Transverse colon (tissue), 4 donors: Measurements from ENCODE around the gene SPPL3.

Experiments
- EP300 ChIP-seq: sonication (generic); formaldehyde crosslinking; IDR thresholded peaks from one replicate; pipeline ENCODE4 v1.6.1; 2017; ENCODE audit warnings: antibody characterized with exemption, low read depth
- POLR2A ChIP-seq: fragments of 450-650 bp; IDR thresholded peaks from one replicate; pipeline ENCODE4 v1.6.1; 2016; ENCODE audit warnings: antibody characterized with exemption, mild to moderate bottlenecking, moderate library complexity
- POLR2AphosphoS5 ChIP-seq, 3 donors: sonication (generic); formaldehyde crosslinking; IDR thresholded peaks; one replicate each; pipeline ENCODE4 v1.6.1; 2016; ENCODE audit warnings: antibody characterized with exemption in 3 of 3
- TF ChIP-seq, protein P1 (sequence below), 5 experiments: fragments of 200-600 bp in 3 of 5; fragments of 450-650 bp in 2 of 5; sonication (generic) in 3 of 5; IDR thresholded peaks; 1 replicate in 2 of 5; 2 replicates in 3 of 5; pipeline ENCODE4 v1.5.1; 2016 to 2017; ENCODE audit warnings: antibody characterized with exemption in 5 of 5, inconsistent platforms in 3 of 5, mild to moderate bottlenecking in 2 of 5, moderate library complexity in 1 of 5

DNA sequence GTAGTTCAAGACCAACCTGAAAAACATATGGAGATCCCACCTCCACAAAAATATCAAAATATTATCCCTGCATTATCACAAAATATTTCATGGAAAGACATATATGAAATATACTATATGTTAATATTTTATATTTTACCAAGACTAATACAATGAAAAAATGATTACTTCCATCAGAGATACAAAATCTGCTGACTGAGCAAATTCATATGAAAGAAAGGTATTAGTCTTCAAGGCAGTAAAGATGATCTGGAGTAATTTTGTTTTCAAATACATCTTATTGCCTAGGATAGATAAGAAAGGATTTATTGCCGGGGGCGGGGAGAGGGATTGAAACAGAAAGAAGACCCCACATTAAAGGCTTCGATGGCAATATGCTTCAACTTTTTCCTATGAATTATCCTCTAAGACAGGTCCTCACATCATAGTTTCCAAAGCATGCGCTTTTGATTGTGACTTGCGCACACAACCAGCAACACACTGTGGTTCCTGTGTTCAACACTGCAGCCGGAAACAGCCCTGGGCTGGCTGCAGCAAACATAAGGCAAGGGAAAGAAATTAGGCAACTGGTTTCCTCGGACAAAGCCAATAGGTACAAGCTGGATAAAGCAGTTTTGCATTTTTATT lies 83.2 kb downstream of the SPPL3 start:
- TF ChIP-seq, protein P1, sequence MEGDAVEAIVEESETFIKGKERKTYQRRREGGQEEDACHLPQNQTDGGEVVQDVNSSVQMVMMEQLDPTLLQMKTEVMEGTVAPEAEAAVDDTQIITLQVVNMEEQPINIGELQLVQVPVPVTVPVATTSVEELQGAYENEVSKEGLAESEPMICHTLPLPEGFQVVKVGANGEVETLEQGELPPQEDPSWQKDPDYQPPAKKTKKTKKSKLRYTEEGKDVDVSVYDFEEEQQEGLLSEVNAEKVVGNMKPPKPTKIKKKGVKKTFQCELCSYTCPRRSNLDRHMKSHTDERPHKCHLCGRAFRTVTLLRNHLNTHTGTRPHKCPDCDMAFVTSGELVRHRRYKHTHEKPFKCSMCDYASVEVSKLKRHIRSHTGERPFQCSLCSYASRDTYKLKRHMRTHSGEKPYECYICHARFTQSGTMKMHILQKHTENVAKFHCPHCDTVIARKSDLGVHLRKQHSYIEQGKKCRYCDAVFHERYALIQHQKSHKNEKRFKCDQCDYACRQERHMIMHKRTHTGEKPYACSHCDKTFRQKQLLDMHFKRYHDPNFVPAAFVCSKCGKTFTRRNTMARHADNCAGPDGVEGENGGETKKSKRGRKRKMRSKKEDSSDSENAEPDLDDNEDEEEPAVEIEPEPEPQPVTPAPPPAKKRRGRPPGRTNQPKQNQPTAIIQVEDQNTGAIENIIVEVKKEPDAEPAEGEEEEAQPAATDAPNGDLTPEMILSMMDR (IDR thresholded peaks at IDR 0.05), result no peak
- no peak for TF ChIP-seq POLR2A
- TF ChIP-seq POLR2AphosphoS5 (IDR thresholded peaks at IDR 0.05), result no peak
- no peak for TF ChIP-seq EP300
